GM21619 (cell line): ENCODE measurements around the gene ZSWIM6.

Experiments
- ATAC-seq: cut with Tn5 transposase; IDR thresholded peaks from one replicate; pipeline ENCODE4 v1.9.1; 2021; ENCODE audit not compliant: unreplicated experiment

ZSWIM6 gene

DNA sequence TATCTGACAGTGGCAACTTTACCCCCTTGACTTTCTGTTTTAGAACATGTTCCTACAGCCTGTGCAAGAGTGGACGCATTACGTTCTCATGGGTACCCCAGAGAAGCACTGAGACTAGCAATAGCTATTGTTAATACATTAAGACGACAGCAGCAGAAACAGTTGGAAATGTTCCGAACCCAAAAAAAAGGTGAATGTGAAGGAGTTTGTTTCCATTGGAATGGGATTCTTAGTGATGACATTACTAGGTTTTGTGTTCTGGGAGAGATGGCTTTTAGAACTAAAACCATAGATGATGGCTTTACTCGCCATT is 194.1 kb downstream of the ZSWIM6 start:
- ATAC-seq: no peak

DNA sequence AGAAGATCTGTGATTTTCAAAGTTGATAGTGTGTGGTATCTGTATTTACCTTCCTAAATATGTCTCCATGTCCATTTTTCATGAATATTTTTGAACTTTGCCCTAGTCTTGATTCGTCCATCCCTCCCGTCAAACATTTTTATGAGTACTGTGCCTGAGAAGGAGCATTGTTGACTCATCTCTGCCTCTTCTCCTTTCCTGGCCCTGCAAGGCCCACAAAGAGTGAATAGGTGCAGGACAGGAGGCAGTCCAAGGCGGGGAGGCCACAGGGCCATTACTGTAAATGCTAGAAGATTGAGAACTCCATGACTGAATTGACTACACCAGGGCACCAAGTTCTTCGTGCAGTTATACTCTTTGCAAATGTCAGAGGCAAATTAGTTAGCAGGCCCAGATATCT is 200.9 kb downstream of the ZSWIM6 start:
- ATAC-seq: no peak

DNA sequence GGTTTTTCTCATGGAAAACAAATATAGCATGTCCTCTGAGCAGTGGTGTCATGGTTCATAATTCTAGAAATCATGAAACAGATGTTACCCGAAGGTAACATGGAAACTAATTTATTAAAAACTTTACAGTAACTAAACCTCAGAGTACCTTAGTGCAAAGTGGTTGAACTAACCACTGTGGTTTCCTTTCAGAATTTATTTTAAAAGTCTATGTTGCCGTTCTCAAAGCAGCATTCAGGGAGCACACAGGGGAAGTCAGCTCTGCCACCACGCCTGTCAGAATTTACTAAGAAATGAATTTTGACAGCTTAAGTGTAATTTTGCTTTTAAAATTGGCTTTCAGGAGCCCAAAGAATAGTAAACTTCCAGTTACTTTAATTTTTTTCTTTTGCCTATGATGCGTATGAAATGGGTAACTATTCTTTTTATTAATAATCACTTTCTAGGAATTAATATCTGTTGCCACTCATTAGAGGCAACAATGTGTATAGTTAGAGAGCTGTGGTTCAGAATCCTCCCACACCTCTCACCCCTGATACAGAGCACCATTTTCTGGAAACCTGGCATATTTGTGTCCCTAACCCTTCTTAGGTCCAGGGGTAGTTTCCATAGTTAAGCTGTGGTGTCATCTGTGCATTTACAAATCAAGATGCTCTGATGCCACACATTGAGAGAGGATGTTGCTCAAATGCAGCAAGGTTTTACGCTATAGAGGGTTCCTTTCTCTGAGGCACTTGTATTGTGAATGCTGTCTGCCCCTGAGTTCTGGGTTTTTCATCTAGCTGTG is 202.6 kb downstream of the ZSWIM6 start:
- ATAC-seq: peak; percentile 77

DNA sequence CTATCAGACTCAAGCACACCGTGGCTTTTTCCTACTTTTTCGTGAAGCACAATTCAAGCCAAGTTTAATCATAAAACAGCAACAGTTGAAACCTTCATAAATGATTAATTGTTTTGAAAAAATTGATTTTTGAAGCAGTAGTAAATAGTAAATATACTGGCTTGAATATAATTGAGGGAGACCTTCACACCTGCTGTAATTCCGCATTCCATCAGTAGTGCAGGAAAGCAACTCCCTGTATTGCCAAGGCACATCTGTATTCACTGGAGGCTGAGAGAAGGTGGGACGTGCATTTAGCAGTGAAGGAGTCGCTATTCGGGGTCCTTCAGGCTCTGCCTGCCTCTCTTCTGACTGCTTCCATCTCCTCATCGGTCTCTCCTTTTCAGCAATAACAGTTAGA is 203.8 kb downstream of the ZSWIM6 start:
- no peak for ATAC-seq

DNA sequence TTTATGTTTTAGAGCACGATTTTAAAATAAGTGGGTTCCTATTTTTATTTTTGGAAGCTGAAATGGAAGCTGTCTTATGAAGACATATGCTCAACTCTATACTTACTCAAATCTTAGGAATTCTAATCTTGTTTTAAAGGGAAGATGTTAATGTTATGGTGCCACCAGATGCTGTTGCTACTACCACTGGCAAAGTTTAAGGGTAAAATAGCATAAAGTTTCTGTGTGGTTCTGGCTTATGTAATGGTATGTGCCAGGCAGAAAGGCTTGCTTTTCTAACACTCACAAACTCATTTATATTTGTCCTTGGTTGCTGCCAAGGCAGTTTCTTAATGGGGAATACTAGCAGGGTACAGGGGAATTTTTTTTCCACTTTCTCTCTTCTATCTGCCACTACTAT is 204.9 kb downstream of the ZSWIM6 start:
- ATAC-seq: no peak

DNA sequence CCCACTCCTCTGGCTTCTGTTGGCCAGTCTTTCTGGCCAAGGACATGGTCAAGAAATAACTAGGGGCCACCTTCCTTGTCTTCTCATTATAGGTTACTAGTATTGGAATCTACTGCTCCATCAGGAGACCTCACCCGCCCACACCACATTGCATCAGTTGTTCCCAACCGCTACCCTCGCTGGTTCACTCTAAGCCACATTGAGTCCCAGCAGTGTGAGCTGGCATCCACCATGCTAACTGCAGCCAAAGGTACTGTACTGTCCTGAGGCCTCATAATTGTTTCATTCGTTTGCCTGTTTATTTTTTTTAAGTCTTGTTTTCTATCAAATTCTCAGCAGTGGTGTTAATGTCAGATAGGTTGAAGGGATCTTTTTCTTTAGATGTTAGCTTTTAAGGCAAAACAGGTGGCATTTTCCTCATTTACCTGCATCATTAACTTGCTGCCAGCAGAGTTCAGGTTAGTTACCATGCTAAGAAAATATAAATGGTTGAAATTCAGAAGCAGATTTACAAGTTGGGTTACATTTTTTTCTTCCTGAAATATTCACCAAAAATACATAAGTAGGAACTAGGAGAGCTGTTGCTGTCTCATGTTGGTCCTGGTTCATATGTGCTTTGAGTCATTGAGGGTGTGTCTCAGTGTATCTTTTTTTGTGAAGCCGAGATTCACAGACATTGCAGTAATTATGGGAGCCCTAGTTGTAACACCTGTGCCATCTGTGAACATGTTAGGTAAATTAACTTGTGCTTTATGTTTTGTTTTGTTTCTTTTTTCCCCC is 206.9 kb downstream of the ZSWIM6 start:
- ATAC-seq: no peak

DNA sequence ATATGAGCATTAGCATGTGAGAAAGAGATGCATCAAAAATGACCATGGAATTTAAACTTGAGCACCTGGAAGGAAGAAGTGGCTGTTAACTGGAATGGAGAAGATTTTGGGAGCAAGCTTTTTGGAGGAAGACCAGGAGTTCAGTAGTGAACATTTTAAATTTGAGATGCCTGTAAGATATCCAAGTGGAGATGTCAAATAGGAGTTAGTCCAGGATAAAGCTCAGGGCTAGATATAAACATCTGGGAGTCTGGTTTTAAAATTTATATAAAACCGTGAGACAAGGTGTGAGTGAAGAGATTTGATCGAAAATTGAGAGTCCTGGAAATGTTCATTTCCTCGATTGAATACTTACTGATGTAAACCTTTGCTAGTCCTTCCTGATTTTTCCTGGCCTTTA is 217.5 kb downstream of the ZSWIM6 start:
- no peak for ATAC-seq

DNA sequence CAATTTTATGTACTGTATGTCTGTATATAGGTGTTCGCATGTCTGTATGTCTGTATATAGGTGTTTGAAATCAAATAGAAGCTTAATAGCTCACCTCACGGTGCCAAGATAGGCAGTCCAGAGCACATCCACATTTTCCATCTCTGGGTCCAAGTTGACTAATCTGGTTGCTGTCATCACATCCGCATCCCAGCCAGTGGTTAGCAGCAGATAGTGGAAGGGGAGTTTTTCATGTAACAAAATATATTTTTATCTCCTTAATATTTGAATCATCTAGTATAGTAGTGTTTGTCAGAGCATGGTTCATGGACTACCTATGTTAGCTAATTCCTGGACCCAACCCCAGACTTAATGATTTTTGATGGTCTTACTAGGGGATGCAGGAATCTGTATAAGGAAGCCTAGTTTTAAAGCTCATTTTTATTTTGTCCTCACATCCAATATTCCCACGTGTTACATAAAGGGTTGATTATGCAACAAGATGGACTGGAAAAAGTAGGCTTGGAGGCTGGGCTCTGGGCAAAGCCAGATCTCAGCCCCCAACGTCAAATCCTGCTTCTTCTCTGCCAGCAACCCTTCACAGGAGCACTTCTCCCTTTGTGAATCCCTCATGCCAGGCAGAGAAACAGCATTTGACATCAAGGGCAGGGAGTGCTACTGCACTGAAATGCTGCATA is 219.7 kb downstream of the ZSWIM6 start:
- no peak for ATAC-seq

DNA sequence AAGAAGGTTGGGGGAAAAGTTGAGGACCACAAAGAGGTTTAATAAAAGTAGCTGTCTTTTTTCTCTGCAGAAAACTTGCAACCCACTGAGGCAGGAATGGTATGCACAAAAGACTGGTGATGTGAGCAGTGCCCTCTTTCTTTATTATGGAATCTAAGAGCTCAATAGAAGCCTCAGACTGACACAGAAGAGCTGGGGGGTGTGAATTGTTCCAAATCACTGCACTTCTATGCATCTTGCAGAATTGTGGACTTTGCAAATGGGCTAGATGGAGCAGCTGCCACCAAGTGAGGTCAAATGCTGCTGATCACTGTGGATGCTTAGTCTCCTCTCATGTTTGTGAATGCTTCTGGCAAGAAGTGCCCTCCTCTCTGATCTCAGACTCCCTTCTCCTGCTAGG is 227.1 kb downstream of the ZSWIM6 start:
- ATAC-seq: no peak

DNA sequence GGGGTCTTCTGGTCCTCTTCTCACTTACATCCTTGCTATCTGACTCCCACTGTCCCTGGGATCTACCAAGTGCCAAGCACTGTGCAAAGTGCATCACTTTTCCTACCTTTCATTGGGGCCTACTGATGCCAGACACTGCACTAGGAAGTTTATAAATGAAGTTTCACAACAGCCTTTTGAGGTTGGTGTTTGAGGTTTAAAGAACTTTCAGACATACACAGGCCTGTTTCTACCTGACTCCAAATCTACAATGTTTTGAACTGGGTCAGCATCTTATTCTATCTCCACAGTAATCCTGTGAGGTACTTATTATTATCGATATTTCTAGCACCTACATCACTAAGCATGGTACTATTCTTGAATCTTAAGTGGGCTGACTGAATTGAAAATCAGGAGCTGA is 227.7 kb downstream of the ZSWIM6 start:
- ATAC-seq: no peak

DNA sequence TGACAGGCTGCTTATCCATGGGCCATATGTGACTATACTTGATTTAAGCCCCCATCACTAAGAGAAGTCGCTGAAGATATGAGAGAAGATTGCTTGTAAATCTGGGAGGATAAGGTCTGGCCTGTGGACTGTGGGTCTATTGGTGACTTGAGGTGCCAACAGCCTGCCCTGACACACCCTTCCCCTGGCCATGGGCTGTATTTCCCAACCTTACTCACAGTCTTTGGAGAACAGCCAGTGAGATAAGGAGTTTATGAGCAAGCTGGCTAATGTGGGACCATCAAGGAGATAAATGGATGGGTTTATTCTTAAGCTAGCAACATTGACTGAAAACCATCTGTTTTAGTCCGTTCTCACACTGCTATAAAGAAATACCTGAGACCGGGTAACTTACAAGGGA is 231.3 kb downstream of the ZSWIM6 start:
- ATAC-seq: no peak

DNA sequence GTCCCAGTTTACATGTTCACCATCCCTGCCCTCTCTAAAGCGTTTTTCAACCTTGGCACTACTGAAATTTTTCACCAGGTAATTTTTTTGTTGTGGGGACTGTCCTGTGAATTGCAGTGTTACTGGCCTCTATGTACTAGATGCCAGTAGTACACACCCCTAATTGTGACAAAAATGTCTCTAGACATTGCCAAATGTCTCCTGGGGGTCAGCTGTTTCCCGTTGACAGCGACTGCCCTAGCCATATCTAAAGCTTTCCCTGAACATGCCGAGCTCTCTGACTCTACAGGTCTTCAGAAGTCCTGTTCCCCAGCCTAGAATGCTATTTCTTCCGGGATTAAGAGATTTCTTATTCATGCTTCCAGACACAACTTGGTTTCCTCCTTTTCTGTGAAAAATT is 235.3 kb downstream of the ZSWIM6 start:
- ATAC-seq: no peak

DNA sequence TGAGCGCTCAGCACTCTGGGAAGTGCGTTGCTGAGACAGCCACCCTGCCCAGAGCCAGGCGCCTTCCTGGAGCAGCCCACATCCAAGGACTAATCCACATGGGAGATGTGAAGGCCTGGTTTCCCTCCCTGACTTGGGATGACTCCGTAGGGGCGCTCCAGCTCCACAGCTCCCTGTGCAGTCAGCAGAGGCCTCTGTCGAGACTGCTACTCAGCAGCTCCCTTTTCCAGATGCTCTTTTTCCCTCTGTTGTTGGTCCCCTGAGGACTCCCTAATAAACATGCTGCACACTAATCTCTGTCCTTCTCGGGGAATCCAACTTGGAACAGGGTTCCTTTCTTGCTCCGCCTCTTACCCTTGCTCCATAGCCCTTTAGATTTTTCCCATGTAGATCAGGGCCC is 237.3 kb downstream of the ZSWIM6 start:
- no peak for ATAC-seq

DNA sequence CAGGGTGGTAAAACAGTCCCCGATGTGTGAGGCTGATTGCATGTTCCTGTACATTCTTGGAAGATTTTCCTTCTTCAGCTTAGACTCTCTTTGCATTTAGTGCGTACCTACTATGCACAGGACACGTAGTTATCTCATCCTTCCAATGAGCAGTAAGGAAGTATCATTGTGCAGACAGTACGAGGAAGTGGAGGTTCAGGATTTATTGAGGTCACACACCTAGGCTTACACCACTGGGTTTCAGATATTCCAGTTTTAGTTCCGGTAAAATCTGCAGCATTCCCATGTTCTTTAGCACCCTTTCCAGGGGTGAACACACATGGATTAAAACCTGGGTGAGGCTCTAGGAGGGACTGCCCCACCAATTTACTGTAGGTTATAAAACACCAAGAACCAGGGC is 238.7 kb downstream of the ZSWIM6 start:
- ATAC-seq: no peak

DNA sequence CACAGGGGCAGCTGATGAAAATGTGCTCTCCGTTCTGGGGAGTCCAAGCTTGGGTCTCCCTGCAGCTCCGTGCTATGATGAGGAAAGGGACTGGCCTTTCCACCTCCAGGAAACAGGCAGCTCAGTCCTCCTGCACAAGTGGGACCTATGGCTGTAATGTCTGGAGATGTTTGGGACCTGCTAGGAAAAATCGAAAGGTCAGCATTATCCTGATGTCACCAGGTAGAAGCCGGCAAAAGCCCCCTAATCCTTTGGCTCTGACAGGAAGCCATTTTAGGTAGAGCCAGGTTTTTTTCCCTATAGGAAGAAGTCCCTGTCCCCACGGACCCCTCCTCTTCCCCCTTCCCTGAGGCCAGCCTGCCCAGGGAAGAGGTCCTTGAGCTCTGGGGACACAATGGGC is 240.9 kb downstream of the ZSWIM6 start:
- no peak for ATAC-seq

DNA sequence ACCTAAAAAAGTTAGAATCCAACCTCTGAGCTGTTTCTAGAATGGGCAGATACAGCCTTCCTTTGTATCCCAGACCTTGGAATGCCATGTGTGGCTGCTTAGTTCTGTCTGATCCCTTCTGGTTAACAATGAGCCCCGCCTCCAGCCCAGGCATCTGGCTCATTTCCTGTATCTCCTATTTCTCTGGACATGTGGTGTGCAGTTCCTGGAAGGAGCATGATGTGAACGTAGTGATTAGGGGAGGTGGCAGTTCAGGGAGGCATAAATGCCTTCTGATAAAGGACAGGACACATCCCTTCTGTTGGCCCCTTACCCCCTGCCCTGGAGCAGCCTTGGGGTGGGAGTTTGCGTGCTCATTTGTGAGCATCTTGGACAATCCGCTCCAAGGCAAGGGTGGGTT is 243.0 kb downstream of the ZSWIM6 start:
- ATAC-seq: no peak

DNA sequence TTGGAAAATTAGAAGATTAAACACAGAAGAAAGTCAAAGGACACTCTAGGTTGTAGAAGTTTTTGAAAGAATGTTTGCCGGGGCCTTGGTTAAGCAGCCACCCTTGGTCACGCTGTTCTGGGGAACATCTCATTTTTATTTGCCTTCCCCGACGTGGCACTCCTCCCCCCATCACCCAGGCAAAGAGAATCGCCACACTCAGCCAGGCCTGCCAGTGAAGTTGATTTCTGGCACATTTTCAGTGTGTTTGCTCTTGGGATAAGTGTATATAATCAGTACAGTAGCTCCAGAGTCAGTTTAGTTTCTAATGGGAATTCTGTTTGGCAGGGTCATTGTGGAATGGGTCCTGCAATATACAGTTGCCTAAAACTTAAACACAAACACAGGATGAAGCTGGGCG is 243.5 kb downstream of the ZSWIM6 start:
- no peak for ATAC-seq

DNA sequence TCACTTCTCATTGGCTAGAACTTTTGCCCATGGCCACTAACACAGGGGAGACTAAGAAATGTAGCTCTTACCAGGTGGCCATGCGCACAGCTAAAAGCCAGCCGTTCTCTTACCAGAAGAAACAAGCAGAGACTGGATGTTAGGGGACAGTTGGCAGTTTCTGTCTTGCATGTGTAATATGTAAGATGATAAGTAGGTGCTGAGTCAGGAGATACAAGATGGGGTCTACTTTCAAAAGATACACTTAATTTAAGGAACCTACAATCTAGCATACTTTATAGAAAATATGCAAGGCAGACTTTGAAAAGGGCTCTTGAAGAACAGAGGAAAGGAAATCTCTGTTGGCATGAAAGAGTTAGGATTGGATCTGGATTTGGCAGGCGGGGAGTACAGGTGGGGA is 244.5 kb downstream of the ZSWIM6 start:
- no peak for ATAC-seq

DNA sequence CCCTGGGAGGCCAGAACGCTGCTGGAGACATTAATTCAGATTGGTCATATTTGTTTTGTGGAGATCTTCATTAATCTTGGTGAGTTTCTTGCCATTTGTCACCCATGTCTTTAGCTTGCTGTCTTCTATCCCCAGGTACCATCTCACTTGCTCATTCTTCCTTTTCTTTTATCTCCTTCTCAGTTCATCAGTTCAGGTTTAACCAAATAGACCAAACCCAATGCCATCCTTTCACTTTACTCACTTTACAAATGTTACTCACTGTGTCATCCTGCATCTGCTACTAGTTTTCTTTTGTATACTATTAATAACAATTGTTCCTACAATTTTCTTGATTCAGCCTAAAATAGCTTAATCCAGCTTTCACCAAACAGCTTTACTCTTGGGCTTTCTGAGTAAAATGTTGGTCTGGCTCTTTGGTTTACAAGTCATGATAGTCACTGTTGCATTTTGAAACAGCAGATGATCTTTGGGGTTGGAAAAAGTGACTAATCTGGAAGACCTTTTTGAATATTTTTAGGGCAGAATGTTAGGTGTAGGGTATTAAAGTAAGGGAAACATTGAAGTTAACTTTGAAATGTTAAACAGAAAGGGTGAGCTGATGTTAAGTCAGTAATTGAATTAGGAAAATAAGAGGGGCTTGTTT is 246.9 kb downstream of the ZSWIM6 start:
- no peak for ATAC-seq

DNA sequence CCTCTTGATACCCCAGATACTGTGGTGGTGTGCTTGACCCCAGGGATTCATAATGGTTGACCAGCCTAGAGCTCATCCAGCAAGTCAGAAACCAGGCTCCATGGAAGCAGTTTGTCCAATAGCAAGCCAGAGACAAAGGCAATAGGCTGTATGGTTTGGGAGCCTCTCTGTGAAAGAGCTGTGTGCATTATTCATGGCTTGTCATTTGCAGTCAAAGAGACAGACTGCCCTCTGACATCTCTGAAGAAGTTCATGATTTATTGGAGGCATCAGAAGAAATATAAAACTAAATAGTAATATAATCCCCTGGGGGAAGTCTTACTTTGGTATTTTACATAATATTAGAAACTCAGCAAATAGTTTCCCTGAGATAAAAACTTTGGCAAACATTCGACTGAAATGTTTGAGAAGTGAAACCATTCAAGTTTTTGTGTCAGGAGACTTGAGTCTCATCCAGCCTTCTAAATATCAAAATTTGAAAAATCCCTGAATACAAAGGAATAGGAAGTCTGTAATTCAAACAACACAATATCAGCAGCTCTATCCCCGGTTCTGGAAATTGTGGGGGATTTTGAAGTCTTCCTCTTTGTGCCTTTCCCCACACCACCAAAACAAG is 250.3 kb downstream of the ZSWIM6 start:
- ATAC-seq: no peak

DNA sequence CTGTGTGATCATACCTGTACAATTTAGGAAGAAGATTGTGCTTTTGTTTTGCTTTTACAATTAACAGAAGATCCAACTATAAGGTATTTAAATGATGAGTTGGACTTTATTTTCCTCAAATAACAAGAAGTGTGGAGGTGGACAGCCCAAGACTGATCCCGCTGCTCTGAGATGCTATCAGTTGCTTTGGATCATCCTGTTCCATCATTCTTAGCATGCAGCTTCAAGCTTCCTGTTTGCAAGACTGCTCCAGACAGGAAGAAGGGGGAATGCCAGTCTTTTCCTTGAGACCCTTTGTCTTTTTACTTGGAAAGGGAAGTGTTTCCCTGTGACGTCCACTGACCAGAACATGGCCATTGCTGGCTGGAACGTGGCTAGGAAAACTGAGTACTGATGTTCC is 250.8 kb downstream of the ZSWIM6 start:
- no peak for ATAC-seq
